Esophagus mucosa (tissue), 1 donor: ENCODE results near the gene SUCLA2. TPM values are rescaled to one million over a fixed set of nuclear protein-coding genes. Genes with fewer than 3 reads are reported as not detected.

Experiments
- ATAC-seq: fragments of 200-7000 bp; cut with Tn5 transposase; one replicate; pipeline ENCODE4 v1.9.1; 2020
- total RNA-seq: library from RNA; stranded (reverse); gene quantifications from one replicate; pipeline ENCODE4 v1.2.4, GENCODE V29; 2023
- donor health status: DM: yes; HTN: yes; CAD: no.

The SUCLA2 gene
- total RNA-seq, result 31.8 TPM

GRCh38 chr13:48001114-48001881 is at the start of gene SUCLA2:
SUCLA2 (minus strand) TSS chr13:48001273; CDS start chr13:48001269, 4 bp downstream.
- peak; percentile 99 for ATAC-seq

- ATAC-seq, result no peak
Measured at GRCh38 chr13:48050550-48050949, 49.5 kb upstream of the SUCLA2 start.

- ATAC-seq, result no peak
Measured at GRCh38 chr13:48043789-48044503, 42.9 kb upstream of the SUCLA2 start.

DNA sequence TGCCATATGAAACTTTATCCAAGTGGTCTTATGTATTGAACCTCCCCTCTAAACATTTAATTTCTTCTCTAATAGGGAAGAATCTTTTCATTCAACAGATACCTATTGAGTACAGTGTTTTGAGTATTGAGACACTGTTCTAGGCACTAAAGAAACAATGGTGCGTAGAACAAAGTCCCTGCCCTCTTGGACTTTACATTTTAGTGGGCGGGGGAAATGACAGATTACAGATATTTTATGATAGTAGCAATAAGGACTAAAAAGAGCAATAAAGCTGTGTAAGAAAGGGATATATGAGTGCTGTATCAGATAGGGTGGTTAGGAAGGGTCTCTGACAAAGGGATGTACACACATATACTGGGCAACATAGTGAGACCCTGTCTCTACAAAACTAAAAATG is 41.8 kb upstream of the SUCLA2 start:
- no peak for ATAC-seq

DNA sequence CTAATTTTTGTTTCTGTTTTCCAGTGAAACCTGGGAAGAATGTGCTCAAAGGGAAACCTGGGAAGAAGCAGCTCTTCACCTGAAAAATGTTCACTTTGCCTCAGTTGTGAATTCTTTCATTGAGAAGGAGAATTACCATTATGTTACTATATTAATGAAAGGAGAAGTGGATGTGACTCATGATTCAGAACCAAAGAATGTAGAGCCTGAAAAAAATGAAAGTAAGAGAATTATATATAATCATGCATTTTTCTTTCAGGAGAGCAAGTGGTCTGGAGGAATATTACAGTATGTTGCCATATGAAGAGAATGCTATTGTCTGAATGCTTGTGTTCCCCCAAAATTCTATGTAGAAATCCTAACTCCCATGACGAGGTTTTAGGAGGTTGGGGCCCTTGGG is 39.8 kb upstream of the SUCLA2 start:
- no peak for ATAC-seq

DNA sequence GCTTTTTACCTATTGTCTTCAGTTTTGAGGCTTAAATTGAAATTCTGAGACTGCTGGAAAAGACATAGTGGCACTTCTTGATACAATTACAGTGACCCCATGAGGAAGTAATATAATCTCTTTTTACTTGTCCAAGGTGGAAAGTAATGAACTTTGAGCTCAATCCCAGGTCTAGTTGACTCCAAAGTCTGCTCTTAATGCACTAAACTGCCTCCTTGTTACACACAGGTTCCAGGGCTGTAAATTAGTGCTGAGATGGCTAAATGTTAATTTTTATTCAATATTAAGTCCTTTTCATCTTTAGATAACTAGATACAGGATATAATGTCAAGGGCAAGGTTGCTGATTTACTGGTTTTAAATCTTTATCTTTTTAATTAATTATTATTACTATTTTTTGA is 39.0 kb upstream of the SUCLA2 start:
- ATAC-seq, result no peak

GRCh38 chr13:48038761-48039160 is 37.7 kb upstream of the SUCLA2 start:
- ATAC-seq, result peak; percentile 32

GRCh38 chr13:48037346-48038173 is 36.5 kb upstream of the SUCLA2 start, which contains the start of gene NUDT15:
NUDT15 (plus strand) TSS chr13:48037726; CDS start chr13:48037747, 21 bp downstream.
- peak; percentile 97 for ATAC-seq

- no peak for ATAC-seq
Measured at GRCh38 chr13:48029859-48030258, 28.8 kb upstream of the SUCLA2 start.

DNA sequence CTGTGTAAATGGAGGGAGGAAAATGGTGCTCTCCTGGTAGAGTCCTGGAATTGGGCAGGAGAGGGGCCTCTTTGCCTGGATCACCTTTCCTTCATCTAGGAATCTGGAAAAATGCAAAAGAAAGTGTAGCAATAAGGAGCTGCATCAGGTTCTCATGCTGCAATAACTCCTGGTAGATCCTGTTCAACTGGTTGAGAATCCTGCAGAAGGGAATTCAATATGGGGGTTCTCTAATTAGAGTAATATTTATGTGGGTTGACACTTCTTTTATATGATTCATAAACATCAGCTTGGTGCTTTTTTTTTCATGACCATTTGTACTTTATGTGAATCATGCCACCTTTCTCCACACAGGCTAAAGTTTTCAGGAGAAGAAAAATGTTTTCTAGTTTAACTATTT is 27.0 kb upstream of the SUCLA2 start:
- ATAC-seq, result peak; percentile 83

DNA sequence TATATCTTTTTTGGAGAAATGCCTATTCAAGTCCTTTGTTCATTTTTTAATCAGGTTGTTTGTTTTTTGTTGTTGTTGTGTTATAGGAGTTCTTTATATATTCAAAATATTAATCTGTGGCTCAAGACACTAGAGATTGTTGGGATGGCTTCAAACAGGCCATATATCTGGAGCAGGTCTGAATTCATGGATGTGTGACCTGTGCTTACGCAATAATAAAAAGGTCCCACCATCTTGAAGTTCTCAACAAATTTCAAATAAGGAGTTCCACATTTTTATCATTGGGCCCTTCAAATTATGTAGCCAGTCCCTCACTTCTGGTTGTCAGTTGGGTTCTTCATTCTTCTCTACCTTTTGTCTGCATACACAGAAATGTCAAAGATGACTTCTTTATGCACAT is 18.7 kb upstream of the SUCLA2 start:
- ATAC-seq, result no peak

DNA sequence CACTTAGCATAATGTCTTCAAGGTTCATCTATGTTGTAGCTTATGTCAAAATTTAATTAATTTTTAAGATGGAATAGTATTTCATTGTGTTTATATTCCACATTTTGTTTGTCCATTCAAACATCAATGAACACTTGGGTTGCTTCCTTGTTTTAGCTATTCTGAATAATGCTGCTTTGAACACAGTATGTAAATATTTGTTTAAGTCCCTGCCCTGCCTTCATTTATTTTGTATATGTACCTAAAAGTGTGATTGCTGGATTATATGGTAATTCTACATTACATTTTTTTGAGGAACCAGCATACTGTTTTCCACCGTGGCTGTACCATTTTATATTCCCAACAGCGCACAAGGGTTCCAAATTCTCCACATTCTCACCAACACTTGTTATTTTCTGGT is 17.6 kb upstream of the SUCLA2 start:
- no peak for ATAC-seq

- ATAC-seq, result peak; percentile 88
Measured at GRCh38 chr13:48014359-48014758, 13.3 kb upstream of the SUCLA2 start.

DNA sequence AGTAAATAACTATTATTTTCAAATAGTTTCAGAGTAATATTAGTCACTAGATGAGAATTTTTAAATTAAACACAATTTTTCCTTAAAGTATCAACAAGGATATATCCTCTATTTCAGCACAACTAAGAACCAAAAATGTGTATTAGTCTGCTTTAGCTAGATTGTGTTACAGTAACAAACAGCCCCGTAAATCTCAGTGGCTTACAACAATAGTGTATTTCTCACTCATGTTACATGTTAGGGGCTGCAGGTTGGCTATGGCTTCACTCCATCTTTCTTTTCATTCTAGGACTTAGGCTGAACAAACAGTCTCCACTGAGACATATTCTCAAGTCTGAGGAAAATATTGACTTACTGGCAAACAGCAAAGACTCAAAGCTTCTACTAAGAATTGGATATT is 11.6 kb upstream of the SUCLA2 start:
- no peak for ATAC-seq

DNA sequence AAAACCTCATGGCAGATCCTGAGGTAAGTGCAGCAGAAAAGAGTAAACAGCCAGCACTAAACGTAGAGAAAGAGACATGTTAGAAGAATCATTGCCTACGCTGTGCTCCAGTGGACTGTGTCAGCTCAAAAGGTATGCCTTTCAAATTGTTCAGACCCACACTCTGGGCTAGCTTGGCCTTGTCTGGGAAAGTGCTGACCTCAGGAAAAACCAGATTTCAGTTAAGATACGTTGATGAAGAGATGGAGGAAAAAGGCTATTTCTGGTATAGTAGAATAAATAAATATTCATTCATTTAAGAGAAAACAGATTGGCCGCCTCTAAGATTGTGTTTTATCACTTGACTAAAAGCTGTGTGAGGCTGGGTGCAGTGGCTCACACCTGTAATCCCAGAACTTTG is 9.6 kb upstream of the SUCLA2 start:
- no peak for ATAC-seq

GRCh38 chr13:48009284-48009683 is 8.2 kb upstream of the SUCLA2 start:
- peak; percentile 95 for ATAC-seq

DNA sequence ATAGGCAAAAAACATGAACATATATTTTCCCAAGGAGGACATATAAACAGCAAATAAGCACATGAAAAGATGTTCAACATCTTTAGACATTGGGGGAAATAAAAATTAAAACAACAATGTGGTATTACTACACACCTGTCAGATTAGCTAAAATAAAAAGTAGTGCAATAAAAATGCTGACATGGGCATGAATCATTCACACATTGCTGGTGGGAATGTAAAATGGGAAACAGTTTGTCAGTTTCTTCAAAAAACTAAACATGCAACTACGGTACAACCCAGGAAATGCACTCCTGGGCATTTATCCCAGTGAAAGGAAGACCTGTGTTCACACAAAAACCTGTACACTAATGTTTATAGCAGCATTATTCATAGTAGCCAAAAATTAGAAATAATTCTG is 5.3 kb upstream of the SUCLA2 start:
- no peak for ATAC-seq

DNA sequence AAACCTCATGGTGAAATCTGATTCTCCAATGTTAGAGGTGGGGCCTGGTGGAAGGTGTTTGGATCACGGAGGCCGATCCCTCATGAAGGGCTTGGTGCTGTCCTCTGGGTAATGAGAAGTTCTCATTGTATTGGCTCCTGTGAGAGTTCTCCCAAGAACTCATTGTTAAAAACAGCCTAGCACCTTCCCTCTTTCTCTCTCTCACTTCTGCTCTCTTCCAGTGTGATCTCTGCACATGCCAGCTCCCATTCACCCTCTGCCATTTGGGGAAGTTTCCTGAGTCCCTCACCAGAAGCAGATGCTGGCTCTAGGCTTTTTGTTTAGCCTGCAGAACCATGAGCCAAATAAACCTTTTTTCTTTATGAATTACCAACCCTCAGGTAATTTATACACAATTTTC is 3.1 kb upstream of the SUCLA2 start:
- no peak for ATAC-seq

DNA sequence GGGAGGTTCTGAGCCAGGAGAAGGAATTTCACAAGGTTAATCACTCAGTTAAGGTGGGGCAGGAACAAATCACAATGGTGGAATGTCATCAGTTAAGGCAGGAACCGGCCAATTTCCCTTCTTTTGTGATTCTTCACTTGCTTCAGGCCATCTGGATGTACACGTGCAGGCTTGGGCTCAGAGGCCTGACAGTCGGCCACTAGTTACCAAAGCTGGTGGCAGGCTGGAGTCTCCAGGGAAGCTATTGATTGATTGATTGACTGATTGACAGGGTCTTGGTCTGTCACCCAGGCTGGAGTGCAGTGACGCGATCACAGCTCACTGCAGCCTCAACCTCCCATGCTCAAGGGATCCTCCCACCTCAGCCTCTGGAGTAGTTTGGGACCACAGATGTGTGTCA is 926 bp upstream of the SUCLA2 start:
- peak; percentile 7 for ATAC-seq

DNA sequence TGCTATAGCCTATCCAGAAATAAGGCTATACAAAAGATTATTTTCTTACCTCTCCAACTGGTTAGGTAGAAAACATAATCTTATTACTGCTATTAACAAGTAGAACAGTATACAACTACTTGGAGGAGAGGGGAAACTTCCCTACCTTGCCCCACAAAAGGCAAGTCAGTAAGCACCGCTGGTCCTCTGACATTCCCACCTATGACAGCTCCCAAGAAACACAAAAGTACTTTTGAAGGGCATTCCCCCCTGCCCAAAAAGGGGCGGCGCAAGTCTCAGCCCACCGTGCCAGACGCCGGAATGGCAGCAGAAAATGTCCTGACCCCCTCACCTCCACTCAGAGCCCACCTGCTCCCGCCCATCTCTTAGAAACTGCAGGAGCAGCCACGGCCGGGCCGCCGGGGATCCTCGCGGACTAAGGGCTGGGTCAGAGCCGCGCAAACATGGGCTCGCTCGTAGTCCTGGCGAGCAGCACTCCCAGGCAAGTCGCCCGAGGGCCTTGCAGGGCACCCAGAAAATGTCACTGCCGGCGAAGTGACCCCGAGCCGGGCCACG is 437 bp downstream of the SUCLA2 start:
- peak; percentile 49 for ATAC-seq

DNA sequence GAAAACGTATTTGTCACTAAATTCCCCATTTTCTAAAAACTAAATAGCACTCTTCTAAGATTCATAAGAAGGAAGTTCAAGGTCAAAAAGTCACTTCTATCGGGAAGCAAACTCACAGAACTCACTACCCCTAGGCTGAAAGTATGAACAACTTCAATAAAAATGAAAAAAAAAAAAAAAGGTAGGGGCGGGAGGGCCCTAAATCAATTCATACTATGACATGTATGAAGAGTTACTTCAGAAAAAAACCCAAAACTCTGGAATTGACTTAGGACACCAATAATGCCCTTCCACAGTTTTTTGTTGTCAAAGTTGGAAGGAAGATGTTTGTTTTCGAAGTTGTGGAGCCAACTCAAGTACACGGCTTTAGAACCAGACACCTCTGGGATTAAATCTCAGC is 1.1 kb downstream of the SUCLA2 start:
- no peak for ATAC-seq

DNA sequence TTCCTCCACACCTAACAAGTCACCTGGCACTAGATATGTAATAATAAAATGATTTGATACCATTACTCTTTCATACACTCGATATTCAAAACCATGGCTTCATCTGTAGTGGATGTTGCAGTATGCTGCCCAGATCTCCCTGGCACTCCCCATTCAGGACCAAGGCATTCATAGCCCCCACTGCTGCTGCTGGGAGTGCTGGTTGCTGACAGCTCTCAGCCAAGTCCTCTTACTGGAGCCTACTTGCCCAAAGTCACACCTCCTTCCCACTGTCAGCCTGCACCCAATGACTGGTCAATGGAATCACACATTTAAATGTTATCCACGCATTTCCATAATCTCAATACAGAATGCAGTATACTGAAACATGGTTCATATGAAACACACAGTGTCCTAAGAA is 3.7 kb downstream of the SUCLA2 start:
- ATAC-seq, result no peak

GRCh38 chr13:47991859-47992258 is 9.2 kb downstream of the SUCLA2 start:
- no peak for ATAC-seq
